Measurements from ENCODE around the gene SLC24A3. TPM values are rescaled to one million over a fixed set of nuclear protein-coding genes. Genes with fewer than 3 reads are reported as not detected.

The SLC24A3 gene
- total RNA-seq, 2 experiments from 2014 or later = not detected

GRCh38 chr20:19562426-19562825 is 350.0 kb downstream of the SLC24A3 start:
- CTCF ChIA-PET = no interaction called here
- peaks cover under 1% of the 10 kb centered on the region for H3K27me3 Mint-ChIP-seq (ENCODE audit: low read depth)
- no peaks in the 10 kb centered on the region for H3K9me3 Mint-ChIP-seq
- no peaks in the 10 kb centered on the region for H3K36me3 Mint-ChIP-seq (ENCODE audit: low read depth)
- H3K4me3 Mint-ChIP-seq = no peak overlapping the region
- H3K27ac Mint-ChIP-seq = no peak overlapping the region
- DNase-seq = no peak
- no peaks in the 10 kb centered on the region for H3K4me1 Mint-ChIP-seq (ENCODE audit: low read depth)
- intact Hi-C loops (cut with micrococcal nuclease) = no loop called here

- intact Hi-C loops (cut with micrococcal nuclease) = no loop called here
- CTCF ChIA-PET = no interaction called here
- Mint-ChIP-seq H3K4me3 (no peak overlapping the region), H3K27ac (no peak overlapping the region), H3K4me1 (ENCODE audit: low read depth) (no peaks in the 10 kb centered on the region), H3K9me3 (peaks cover under 1% of the 10 kb centered on the region), H3K36me3 (ENCODE audit: low read depth) (no peaks in the 10 kb centered on the region), H3K27me3 (ENCODE audit: low read depth) (peaks cover 4% of the 10 kb centered on the region)
- no peak for DNase-seq
These were observed 351.8 kb downstream of the SLC24A3 start for GRCh38 chr20:19564261-19564660.

GRCh38 chr20:19565736-19566135 is 353.3 kb downstream of the SLC24A3 start:
- DNase-seq = no peak
- Mint-ChIP-seq H3K4me3 (no peak overlapping the region), H3K4me1 (ENCODE audit: low read depth) (no peaks in the 10 kb centered on the region), H3K9me3 (peaks cover 12% of the 10 kb centered on the region), H3K27ac (no peak overlapping the region), H3K27me3 (ENCODE audit: low read depth) (peaks cover 4% of the 10 kb centered on the region), H3K36me3 (ENCODE audit: low read depth) (no peaks in the 10 kb centered on the region)
- intact Hi-C loops (cut with micrococcal nuclease) = no loop called here
- CTCF ChIA-PET = no interaction called here

GRCh38 chr20:19566226-19566945 is 353.9 kb downstream of the SLC24A3 start:
- peaks cover 12% of the 10 kb centered on the region for H3K9me3 Mint-ChIP-seq
- CTCF ChIA-PET = no interaction called here
- DNase-seq = no peak
- H3K27ac Mint-ChIP-seq = no peak overlapping the region
- no peaks in the 10 kb centered on the region for H3K36me3 Mint-ChIP-seq (ENCODE audit: low read depth)
- no peaks in the 10 kb centered on the region for H3K4me1 Mint-ChIP-seq (ENCODE audit: low read depth)
- no peak overlapping the region for H3K4me3 Mint-ChIP-seq
- intact Hi-C loops (cut with micrococcal nuclease) = no loop called here
- peaks cover 4% of the 10 kb centered on the region for H3K27me3 Mint-ChIP-seq (ENCODE audit: low read depth)

GRCh38 chr20:19568128-19568527 is 355.7 kb downstream of the SLC24A3 start:
- DNase-seq = no peak
- Mint-ChIP-seq H3K4me3 (no peak overlapping the region), H3K9me3 (peaks cover 12% of the 10 kb centered on the region), H3K4me1 (ENCODE audit: low read depth) (no peaks in the 10 kb centered on the region), H3K27ac (no peak overlapping the region), H3K36me3 (ENCODE audit: low read depth) (no peaks in the 10 kb centered on the region), H3K27me3 (ENCODE audit: low read depth) (peaks cover 4% of the 10 kb centered on the region)
- CTCF ChIA-PET = no interaction called here
- intact Hi-C loops (cut with micrococcal nuclease) = no loop called here

GRCh38 chr20:19571996-19572395 is 359.6 kb downstream of the SLC24A3 start:
- H3K27me3 Mint-ChIP-seq (ENCODE audit: low read depth) = peaks cover 4% of the 10 kb centered on the region
- no peaks in the 10 kb centered on the region for H3K36me3 Mint-ChIP-seq (ENCODE audit: low read depth)
- intact Hi-C loops (cut with micrococcal nuclease) = no loop called here
- H3K4me1 Mint-ChIP-seq (ENCODE audit: low read depth) = no peaks in the 10 kb centered on the region
- peaks cover 12% of the 10 kb centered on the region for H3K9me3 Mint-ChIP-seq
- no peak for DNase-seq
- CTCF ChIA-PET = no interaction called here
- no peak overlapping the region for H3K4me3 Mint-ChIP-seq
- no peak overlapping the region for H3K27ac Mint-ChIP-seq

- Mint-ChIP-seq H3K4me3 (no peak overlapping the region), H3K4me1 (ENCODE audit: low read depth) (no peaks in the 10 kb centered on the region), H3K9me3 (no peaks in the 10 kb centered on the region), H3K27me3 (ENCODE audit: low read depth) (no peaks in the 10 kb centered on the region), H3K36me3 (ENCODE audit: low read depth) (no peaks in the 10 kb centered on the region), H3K27ac (no peak overlapping the region)
- CTCF ChIA-PET = interaction anchor here (0.5 kb wide), 1 partner anchor 302 kb away, joined by 3 read pairs; no protein-coding TSS in a partner anchor
- intact Hi-C loops (cut with micrococcal nuclease) = no loop called here
- DNase-seq = no peak
These were observed 365.2 kb downstream of the SLC24A3 start for GRCh38 chr20:19577692-19578091.

GRCh38 chr20:19582782-19583181 is 370.3 kb downstream of the SLC24A3 start:
- CTCF ChIA-PET = interaction anchor here (1.5 kb wide), 1 partner anchor 8 kb away, joined by 5 read pairs; no protein-coding TSS in a partner anchor
- Mint-ChIP-seq H3K27ac (no peak overlapping the region), H3K27me3 (ENCODE audit: low read depth) (no peaks in the 10 kb centered on the region), H3K4me3 (no peak overlapping the region), H3K36me3 (ENCODE audit: low read depth) (no peaks in the 10 kb centered on the region), H3K9me3 (no peaks in the 10 kb centered on the region), H3K4me1 (ENCODE audit: low read depth) (no peaks in the 10 kb centered on the region)
- DNase-seq = no peak
- intact Hi-C loops (cut with micrococcal nuclease) = loop anchor here (10.0 kb wide), 2 partner anchors 948 to 1168 kb away; no protein-coding TSS in a partner anchor

GRCh38 chr20:19583532-19584175 is 371.2 kb downstream of the SLC24A3 start:
- H3K27me3 Mint-ChIP-seq (ENCODE audit: low read depth) = no peaks in the 10 kb centered on the region
- intact Hi-C loops (cut with micrococcal nuclease) = loop anchor here (1.0 to 10.0 kb wide), 3 partner anchors 377 to 1169 kb away; no protein-coding TSS in a partner anchor
- CTCF ChIA-PET = interaction anchor here (0.6 to 1.5 kb wide), 9 partner anchors 9 to 1169 kb away, joined by 3 to 6 read pairs (median 3); no protein-coding TSS in a partner anchor
- H3K27ac Mint-ChIP-seq = no peak overlapping the region
- DNase-seq = peak; percentile 66
- H3K36me3 Mint-ChIP-seq (ENCODE audit: low read depth) = no peaks in the 10 kb centered on the region
- H3K4me3 Mint-ChIP-seq = no peak overlapping the region
- no peaks in the 10 kb centered on the region for H3K4me1 Mint-ChIP-seq (ENCODE audit: low read depth)
- no peaks in the 10 kb centered on the region for H3K9me3 Mint-ChIP-seq

GRCh38 chr20:19588241-19588640 is 375.8 kb downstream of the SLC24A3 start:
- Mint-ChIP-seq H3K4me3 (no peak overlapping the region), H3K4me1 (ENCODE audit: low read depth) (no peaks in the 10 kb centered on the region), H3K27me3 (ENCODE audit: low read depth) (no peaks in the 10 kb centered on the region), H3K36me3 (ENCODE audit: low read depth) (no peaks in the 10 kb centered on the region), H3K27ac (no peak overlapping the region), H3K9me3 (no peaks in the 10 kb centered on the region)
- intact Hi-C loops (cut with micrococcal nuclease) = loop anchor here (10.0 kb wide), 2 partner anchors 953 to 1173 kb away; no protein-coding TSS in a partner anchor
- CTCF ChIA-PET = no interaction called here
- no peak for DNase-seq

- Mint-ChIP-seq H3K4me3 (no peak overlapping the region), H3K4me1 (ENCODE audit: low read depth) (no peaks in the 10 kb centered on the region), H3K27me3 (ENCODE audit: low read depth) (no peaks in the 10 kb centered on the region), H3K27ac (no peak overlapping the region), H3K36me3 (ENCODE audit: low read depth) (no peaks in the 10 kb centered on the region), H3K9me3 (no peaks in the 10 kb centered on the region)
- no peak for DNase-seq
- CTCF ChIA-PET = no interaction called here
- intact Hi-C loops (cut with micrococcal nuclease) = loop anchor here (10.0 kb wide), 2 partner anchors 954 to 1174 kb away; no protein-coding TSS in a partner anchor
These were observed 376.3 kb downstream of the SLC24A3 start for GRCh38 chr20:19588732-19589131.

GRCh38 chr20:19589787-19590362 is 377.4 kb downstream of the SLC24A3 start:
- Mint-ChIP-seq H3K4me3 (no peak overlapping the region), H3K9me3 (no peaks in the 10 kb centered on the region), H3K27ac (no peak overlapping the region), H3K36me3 (ENCODE audit: low read depth) (no peaks in the 10 kb centered on the region), H3K4me1 (ENCODE audit: low read depth) (no peaks in the 10 kb centered on the region), H3K27me3 (ENCODE audit: low read depth) (no peaks in the 10 kb centered on the region)
- CTCF ChIA-PET = interaction anchor here (0.6 kb wide), 1 partner anchor 383 kb away, joined by 3 read pairs; no protein-coding TSS in a partner anchor
- DNase-seq = no peak
- intact Hi-C loops (cut with micrococcal nuclease) = loop anchor here (10.0 kb wide), 2 partner anchors 955 to 1175 kb away; no protein-coding TSS in a partner anchor

Data from activated naive CD4-positive, alpha-beta T cell treated with anti-CD3 and anti-CD28 coated beads for 36 hours (primary cell).